ENCODE measurements around the gene PGGHG.

GRCh38 chr11:256952-257737, 31.8 kb upstream of the PGGHG start:
- TF ChIP-seq REST (IDR thresholded peaks at IDR 0.05; ENCODE audit: low read depth), result no peak
- TF ChIP-seq TAF1 (IDR thresholded peaks at IDR 0.05; ENCODE audit: low read depth), result no peak
- no peak for TF ChIP-seq EP300 (IDR thresholded peaks at IDR 0.05; ENCODE audit: borderline replicate concordance)
